ENCODE measurements around the gene BEST2. TPM values are rescaled to one million over a fixed set of nuclear protein-coding genes. Genes with fewer than 3 reads are reported as not detected.
A peak's percentile ranks its signal among the peaks of the same experiment; 100 is the strongest.

Gene BEST2
- total and polyA plus RNA-seq, 7 donors = 0.36 to 50.0 (median 45.1) TPM; not detected in 3

DNA sequence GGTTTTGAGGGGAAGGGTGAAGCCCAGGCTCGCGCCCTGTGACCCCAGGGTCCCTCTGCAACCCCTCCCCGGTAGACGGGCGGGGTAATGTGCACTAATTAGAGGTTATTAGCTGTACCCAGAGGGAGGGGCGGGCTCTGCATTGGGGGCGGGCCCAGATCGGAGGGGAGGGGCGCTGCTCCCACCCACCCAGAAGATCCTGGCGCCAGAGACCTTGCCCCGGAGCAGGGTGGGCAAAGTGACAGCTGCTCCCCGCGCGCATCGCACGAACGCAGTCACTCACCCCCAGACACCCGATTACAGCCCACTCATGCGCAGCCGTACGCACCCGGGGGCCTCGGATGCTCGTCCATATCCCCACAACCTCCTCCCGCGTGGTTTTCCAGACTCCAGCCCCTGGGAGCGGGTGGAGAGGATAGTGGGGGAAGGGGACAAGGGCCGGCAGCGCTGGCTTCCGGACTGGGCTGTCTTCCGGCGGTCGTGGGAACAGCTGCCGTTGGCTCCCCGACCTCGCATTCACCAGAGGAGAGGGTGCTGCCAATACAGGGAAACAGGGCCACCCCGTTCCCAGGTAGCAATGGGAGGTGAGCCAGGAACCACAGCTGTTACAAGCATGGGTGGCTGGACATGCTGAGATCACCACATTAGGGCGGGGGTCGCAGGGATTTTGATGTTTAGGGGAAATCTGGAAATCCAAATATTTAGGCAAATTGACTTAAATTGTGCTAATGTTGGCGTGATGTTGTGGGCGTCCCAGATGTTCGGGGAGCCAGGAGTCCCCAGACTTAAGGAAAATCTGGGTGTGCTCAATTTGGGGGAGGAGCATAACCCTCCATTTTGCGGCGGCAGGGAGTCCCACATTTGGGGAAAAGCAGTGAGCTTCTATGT, 26.7 kb downstream of the BEST2 start:
- H3K4me1 ChIP-seq = peaks cover 0 to 57% (median 41%) of the 10 kb centered on the region in 4 donors
- 3 to 4% methylated on average over 44 of the region's 44 CpGs for WGBS, 2 donors
- TF ChIP-seq POLR2AphosphoS5 (IDR thresholded peaks at IDR 0.05) (peak; percentile 25 to 67 (median 57)), POLR2A (IDR thresholded peaks at IDR 0.05) (peak; percentile 23 to 29), EP300 (IDR thresholded peaks at IDR 0.05) (peak in 1 of 4 donors; percentile 3)
- TF ChIP-seq, protein P1, sequence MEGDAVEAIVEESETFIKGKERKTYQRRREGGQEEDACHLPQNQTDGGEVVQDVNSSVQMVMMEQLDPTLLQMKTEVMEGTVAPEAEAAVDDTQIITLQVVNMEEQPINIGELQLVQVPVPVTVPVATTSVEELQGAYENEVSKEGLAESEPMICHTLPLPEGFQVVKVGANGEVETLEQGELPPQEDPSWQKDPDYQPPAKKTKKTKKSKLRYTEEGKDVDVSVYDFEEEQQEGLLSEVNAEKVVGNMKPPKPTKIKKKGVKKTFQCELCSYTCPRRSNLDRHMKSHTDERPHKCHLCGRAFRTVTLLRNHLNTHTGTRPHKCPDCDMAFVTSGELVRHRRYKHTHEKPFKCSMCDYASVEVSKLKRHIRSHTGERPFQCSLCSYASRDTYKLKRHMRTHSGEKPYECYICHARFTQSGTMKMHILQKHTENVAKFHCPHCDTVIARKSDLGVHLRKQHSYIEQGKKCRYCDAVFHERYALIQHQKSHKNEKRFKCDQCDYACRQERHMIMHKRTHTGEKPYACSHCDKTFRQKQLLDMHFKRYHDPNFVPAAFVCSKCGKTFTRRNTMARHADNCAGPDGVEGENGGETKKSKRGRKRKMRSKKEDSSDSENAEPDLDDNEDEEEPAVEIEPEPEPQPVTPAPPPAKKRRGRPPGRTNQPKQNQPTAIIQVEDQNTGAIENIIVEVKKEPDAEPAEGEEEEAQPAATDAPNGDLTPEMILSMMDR (IDR thresholded peaks at IDR 0.05) = no peak
- intact Hi-C loops (cut with DNase I) = no loop called here
- no peaks in the 10 kb centered on the region for H3K9me3 ChIP-seq
- H3K27me3 ChIP-seq = no peaks in the 10 kb centered on the region
- H3K36me3 ChIP-seq = no peaks in the 10 kb centered on the region
- peak overlapping the region; percentile 44 to 67 (median 54) for H3K4me3 ChIP-seq
- DNase-seq = peak; percentile 92
- H3K27ac ChIP-seq = peak overlapping the region; percentile 89 to 97 (median 94)

- H3K27ac ChIP-seq = peak overlapping the region; percentile 89 to 97 (median 94)
- 54 to 64% methylated on average over 6 of the region's 6 CpGs for WGBS, 2 donors
- no peaks in the 10 kb centered on the region for H3K9me3 ChIP-seq
- DNase-seq = no peak
- intact Hi-C loops (cut with DNase I) = no loop called here
- no peaks in the 10 kb centered on the region for H3K27me3 ChIP-seq
- H3K4me1 ChIP-seq = peaks cover 0 to 57% (median 47%) of the 10 kb centered on the region in 4 donors
- TF ChIP-seq, protein P1 (IDR thresholded peaks at IDR 0.05) = no peak
- TF ChIP-seq POLR2AphosphoS5 (IDR thresholded peaks at IDR 0.05) (no peak), EP300 (IDR thresholded peaks at IDR 0.05) (no peak), POLR2A (IDR thresholded peaks at IDR 0.05) (no peak)
- peak overlapping the region in 3 of 4 donors; percentile 51 to 67 (median 58) for H3K4me3 ChIP-seq
- no peaks in the 10 kb centered on the region for H3K36me3 ChIP-seq
Observed at GRCh38 chr19:12778905-12779161, 27.2 kb downstream of the BEST2 start.

DNA sequence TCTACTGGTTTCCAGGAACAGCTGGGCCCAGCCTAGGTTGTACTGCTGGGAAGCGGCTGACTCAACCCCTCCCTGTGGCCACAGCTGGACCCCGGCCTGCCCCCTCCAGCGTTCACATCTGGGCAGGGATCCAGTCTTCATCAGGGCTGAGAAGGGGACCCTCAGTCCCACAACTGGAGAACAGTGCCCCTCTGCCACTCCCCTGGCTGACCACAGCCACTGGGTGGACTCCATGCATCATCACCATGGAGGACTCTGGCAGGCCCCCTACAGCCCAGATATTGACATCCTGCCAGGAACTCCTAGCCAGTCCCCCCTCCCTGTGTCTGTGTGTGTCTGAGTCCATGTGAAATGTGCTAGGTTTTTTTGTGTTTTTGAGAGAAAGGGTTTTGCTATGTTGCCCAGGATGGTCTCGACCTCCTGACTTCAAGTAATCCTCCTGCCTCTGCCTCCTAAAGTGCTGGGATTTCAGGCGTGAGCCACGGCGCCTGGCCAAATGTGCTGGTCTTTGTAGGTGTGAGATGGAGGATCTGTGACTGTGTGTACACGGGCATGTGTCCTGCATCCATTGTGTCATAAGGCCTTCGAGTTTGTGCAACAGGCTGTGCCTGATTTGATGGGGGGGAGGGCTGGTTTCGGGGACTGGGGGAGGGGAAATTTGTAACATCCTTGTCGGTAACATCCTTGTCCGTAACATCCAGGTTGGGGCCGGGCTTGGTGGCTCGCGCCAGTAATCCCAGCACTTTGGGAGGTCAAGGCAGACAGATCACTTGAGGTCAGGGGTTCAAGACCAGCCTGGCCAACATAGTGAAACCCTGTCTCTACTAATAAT, 27.8 kb downstream of the BEST2 start:
- TF ChIP-seq EP300 (IDR thresholded peaks at IDR 0.05) (no peak), POLR2AphosphoS5 (IDR thresholded peaks at IDR 0.05) (peak in 2 of 4 donors; percentile 50 to 52), POLR2A (IDR thresholded peaks at IDR 0.05) (no peak)
- H3K4me3 ChIP-seq = peak overlapping the region in 2 of 4 donors; percentile 58 to 67
- H3K27ac ChIP-seq = peak overlapping the region; percentile 89 to 97 (median 94)
- WGBS, 2 donors = 68 to 74% methylated on average over 15 of the region's 15 CpGs
- peak; percentile 89 for DNase-seq
- H3K27me3 ChIP-seq = no peaks in the 10 kb centered on the region
- H3K9me3 ChIP-seq = no peaks in the 10 kb centered on the region
- intact Hi-C loops (cut with DNase I) = no loop called here
- peaks cover 0 to 60% (median 52%) of the 10 kb centered on the region in 4 donors for H3K4me1 ChIP-seq
- H3K36me3 ChIP-seq = no peaks in the 10 kb centered on the region

GRCh38 chr19:12782174-12782423, 30.5 kb downstream of the BEST2 start:
- Histone ChIP-seq H3K27me3 (no peaks in the 10 kb centered on the region), H3K4me1 (peaks cover 0 to 65% (median 59%) of the 10 kb centered on the region in 4 donors), H3K4me3 (peak overlapping the region; percentile 32 to 63 (median 52)), H3K9me3 (no peaks in the 10 kb centered on the region), H3K36me3 (no peaks in the 10 kb centered on the region), H3K27ac (peak overlapping the region; percentile 97 to 100 (median 98))
- WGBS, 2 donors = 1% methylated on average over 12 of the region's 12 CpGs
- intact Hi-C loops (cut with DNase I) = no loop called here
- no peak for DNase-seq
- TF ChIP-seq POLR2AphosphoS5 (IDR thresholded peaks at IDR 0.05) (no peak), POLR2A (IDR thresholded peaks at IDR 0.05) (peak; percentile 52 to 72)
- TF ChIP-seq, protein P1 (IDR thresholded peaks at IDR 0.05) = no peak
